Esophagus (tissue), 2 donors: ENCODE measurements around the gene UBE2J2. TPM values are rescaled to one million over a fixed set of nuclear protein-coding genes. Genes with fewer than 3 reads are reported as not detected.
"Not testable (repeated sequence)": the region's sequence is repeated elsewhere in the genome, so short reads cannot be mapped to it uniquely, and the experiment has no call there.

Source experiments
- H3K27ac ChIP-seq, 2 donors: one replicate each; pipeline ENCODE4 v1.5.1; 2013; ENCODE audit warnings: low read depth in 2 of 2, mild to moderate bottlenecking in 2 of 2, inconsistent platforms in 1 of 2, low read length in 1 of 2, moderate library complexity in 1 of 2
- H3K27me3 ChIP-seq, 2 donors: one replicate each; pipeline ENCODE4 v1.6.1; 2013; ENCODE audit warnings: low read length in 2 of 2, control low read depth in 1 of 2, mild to moderate bottlenecking in 1 of 2; ENCODE audit not compliant: insufficient read depth in 2 of 2, control insufficient read depth in 1 of 2
- H3K36me3 ChIP-seq, 2 donors: one replicate each; pipeline ENCODE4 v1.6.1; 2013; ENCODE audit warnings: low read length in 1 of 2; ENCODE audit not compliant: control insufficient read depth in 2 of 2, insufficient read depth in 2 of 2
- H3K4me1 ChIP-seq, 2 donors: one replicate each; pipeline ENCODE4 v1.6.1; 2013; ENCODE audit warnings: low read length in 1 of 2; ENCODE audit not compliant: control insufficient read depth in 2 of 2, insufficient read depth in 2 of 2
- H3K4me3 ChIP-seq, 2 donors: one replicate each; pipeline ENCODE4 v1.5.1; 2013; ENCODE audit warnings: low read length in 2 of 2, mild to moderate bottlenecking in 2 of 2, low read depth in 1 of 2, moderate library complexity in 1 of 2
- H3K9me3 ChIP-seq, 2 donors: one replicate each; pipeline ENCODE4 v1.6.1; 2013; ENCODE audit warnings: mild to moderate bottlenecking in 2 of 2, low read depth in 1 of 2, low read length in 1 of 2, moderate library complexity in 1 of 2; ENCODE audit not compliant: control insufficient read depth in 2 of 2, insufficient read depth in 1 of 2
- WGBS, 2 donors: extraction: QIAGEN DNeasy Blood & Tissue Kit; methylation state at CpG; one replicate each; pipeline ENCODE4 v1.1.7; 2013; 5-methylcytosine and 5-hydroxymethylcytosine counted together
- polyA plus RNA-seq, 2 donors: library from polyadenylated mRNA; stranded (reverse); fragments of 200-250 nt; gene quantifications; one replicate each; pipeline ENCODE4 v1.2.3, GENCODE V29; 2013
- donor health status: healthy with polysubstance abuse.
- donor health status: Bipolar disorder and iron deficiency.

UBE2J2 gene
- polyA plus RNA-seq, 2 donors, result 38.2 to 40.9 TPM

- H3K4me3 ChIP-seq, H3K9me3 ChIP-seq, H3K4me1 ChIP-seq, H3K27me3 ChIP-seq, H3K36me3 ChIP-seq, H3K27ac ChIP-seq: not testable (repeated sequence)
- WGBS, 2 donors, result 88 to 90% methylated on average over 21 of the region's 21 CpGs
These were observed 25.4 kb downstream of the UBE2J2 start for GRCh38 chr1:1248009-1248913.

DNA sequence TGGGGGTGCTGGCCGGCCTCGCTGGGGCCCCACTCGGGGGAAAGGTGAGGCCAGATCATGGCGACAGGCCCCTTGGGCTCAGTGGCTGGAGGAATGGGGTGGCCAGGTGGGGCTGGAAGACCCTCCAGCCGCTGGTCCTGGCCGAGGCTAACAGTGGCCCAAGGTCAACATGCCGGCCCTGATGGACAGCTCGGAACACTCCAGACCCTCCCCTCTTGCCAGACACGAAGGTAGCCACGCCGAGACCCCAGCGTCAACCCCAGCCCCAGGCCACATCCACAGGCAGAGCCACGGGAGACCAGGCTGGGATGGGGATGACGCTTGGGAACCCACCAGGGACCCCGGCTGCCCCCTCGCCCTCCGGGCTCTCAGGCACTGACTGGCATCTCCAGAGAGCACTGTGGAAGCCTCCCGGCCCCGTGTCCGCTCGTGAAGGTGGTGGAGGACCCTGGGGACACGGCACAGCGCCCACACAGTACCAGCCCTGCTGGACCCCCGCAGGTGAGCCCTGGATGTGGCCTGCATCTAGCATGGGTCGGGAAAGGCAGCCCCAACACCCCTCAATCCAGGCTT is 26.2 kb downstream of the UBE2J2 start:
- Histone ChIP-seq H3K36me3 (no peaks in the 10 kb centered on the region), H3K27me3 (peaks cover 0 to 6% of the 10 kb centered on the region in 2 donors), H3K27ac (no peak overlapping the region), H3K4me3 (no peak overlapping the region), H3K4me1 (peaks cover 2 to 5% of the 10 kb centered on the region in 2 donors), H3K9me3 (no peaks in the 10 kb centered on the region)
- 59 to 65% methylated on average over 23 to 25 of the region's 25 CpGs for WGBS, 2 donors

DNA sequence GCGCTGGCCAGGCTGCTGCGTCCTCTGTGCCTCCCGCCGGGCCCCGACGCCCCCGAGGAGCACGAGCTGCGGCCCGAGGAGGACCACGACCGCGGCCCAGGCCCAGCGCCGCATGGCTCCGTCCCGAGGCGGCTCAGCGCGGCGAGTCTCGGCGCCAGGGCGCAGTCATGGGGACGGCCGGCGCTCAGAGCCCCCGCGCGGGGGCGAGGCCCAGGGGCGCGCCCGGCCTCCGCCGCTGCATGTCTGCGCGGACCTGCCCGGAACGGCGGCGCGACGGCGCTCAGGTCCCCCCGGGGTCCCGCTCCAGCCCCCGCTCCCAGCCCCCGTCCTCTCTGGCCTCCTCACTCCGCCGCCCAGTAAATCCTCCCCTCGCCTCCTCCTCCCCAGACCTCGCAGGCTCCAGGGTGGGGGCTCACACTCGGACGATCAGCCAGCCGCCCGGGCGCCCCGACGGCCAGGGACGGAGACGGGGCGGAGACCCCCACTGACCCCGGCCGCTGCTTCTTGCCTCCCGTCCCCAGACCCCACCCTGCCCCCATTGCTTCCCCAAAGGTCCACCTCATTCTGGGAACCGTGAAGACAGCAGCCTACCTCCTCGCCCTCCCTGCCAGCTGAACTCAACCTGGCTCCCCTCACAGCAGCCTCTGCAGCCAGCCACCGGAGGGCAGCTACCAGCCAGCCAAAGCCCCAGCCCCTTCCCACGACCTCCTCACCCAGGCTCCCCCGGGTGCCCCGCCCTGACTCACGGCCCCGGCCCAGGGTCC is 26.9 kb downstream of the UBE2J2 start, which contains the start of gene C1QTNF12:
Gene C1QTNF12 (minus strand): TSS at position 146 of the 764 bp plus-strand sequence. CDS start 32 bp downstream, at position 114.
- WGBS, 2 donors, result 4 to 5% methylated on average over 39 to 74 of the region's 74 CpGs
- H3K27me3 ChIP-seq, result peaks cover 0 to 6% of the 10 kb centered on the region in 2 donors
- H3K9me3 ChIP-seq, result no peaks in the 10 kb centered on the region
- H3K27ac ChIP-seq, result no peak within 1 kb of the TSS
- no peaks in the 10 kb centered on the region for H3K36me3 ChIP-seq
- peaks cover 2 to 5% of the 10 kb centered on the region in 2 donors for H3K4me1 ChIP-seq
- no peak within 1 kb of the TSS for H3K4me3 ChIP-seq

GRCh38 chr1:1245817-1246576 is 27.7 kb downstream of the UBE2J2 start:
- Histone ChIP-seq H3K27me3 (peaks cover 0 to 6% of the 10 kb centered on the region in 2 donors), H3K4me3 (no peak overlapping the region), H3K36me3 (no peaks in the 10 kb centered on the region), H3K27ac (no peak overlapping the region), H3K4me1 (peaks cover 2 to 6% of the 10 kb centered on the region in 2 donors), H3K9me3 (peaks cover 0 to 3% of the 10 kb centered on the region in 2 donors)
- WGBS, 2 donors, result 35 to 42% methylated on average over 30 to 45 of the region's 45 CpGs

GRCh38 chr1:1245178-1245816 is 28.4 kb downstream of the UBE2J2 start:
- peaks cover 0 to 3% of the 10 kb centered on the region in 2 donors for H3K9me3 ChIP-seq
- no peak overlapping the region for H3K4me3 ChIP-seq
- 64 to 78% methylated on average over 21 to 22 of the region's 23 CpGs for WGBS, 2 donors
- no peak overlapping the region for H3K27ac ChIP-seq
- no peaks in the 10 kb centered on the region for H3K36me3 ChIP-seq
- peaks cover 4 to 5% of the 10 kb centered on the region in 2 donors for H3K4me1 ChIP-seq
- peaks cover 0 to 6% of the 10 kb centered on the region in 2 donors for H3K27me3 ChIP-seq

GRCh38 chr1:1244192-1244811 is 29.4 kb downstream of the UBE2J2 start:
- Histone ChIP-seq H3K27ac (no peak overlapping the region), H3K36me3 (no peaks in the 10 kb centered on the region), H3K4me3 (no peak overlapping the region), H3K27me3 (peaks cover 0 to 11% of the 10 kb centered on the region in 2 donors), H3K4me1 (peaks cover 4 to 11% of the 10 kb centered on the region in 2 donors), H3K9me3 (peaks cover 0 to 3% of the 10 kb centered on the region in 2 donors)
- WGBS, 2 donors, result 68 to 69% methylated on average over 25 to 30 of the region's 30 CpGs

DNA sequence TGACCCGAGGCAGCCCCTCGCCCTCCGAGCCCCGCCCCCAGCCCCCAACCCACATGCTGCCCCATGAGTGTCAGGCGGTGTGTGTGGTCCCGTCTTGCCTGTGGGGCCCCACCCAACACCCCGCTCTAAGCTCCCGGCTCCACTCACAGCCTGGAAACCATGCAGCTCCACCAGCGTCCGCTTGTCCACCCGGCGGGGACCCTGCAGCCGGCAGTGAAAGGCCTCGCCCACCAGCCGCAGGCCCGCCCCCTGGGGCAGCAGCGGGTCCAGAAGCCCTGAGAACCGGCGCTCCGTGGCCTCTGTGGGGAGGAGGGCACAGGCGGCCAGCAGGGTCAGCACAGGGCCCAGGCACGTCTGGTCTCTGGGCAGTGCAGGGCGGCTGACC is 29.9 kb downstream of the UBE2J2 start:
- no peak overlapping the region for H3K4me3 ChIP-seq
- H3K27me3 ChIP-seq, result peaks cover 0 to 11% of the 10 kb centered on the region in 2 donors
- H3K9me3 ChIP-seq, result peaks cover 0 to 5% of the 10 kb centered on the region in 2 donors
- H3K27ac ChIP-seq, result no peak overlapping the region
- peaks cover 4 to 12% of the 10 kb centered on the region in 2 donors for H3K4me1 ChIP-seq
- WGBS, 2 donors, result 60 to 63% methylated on average over 23 of the region's 23 CpGs
- H3K36me3 ChIP-seq, result no peaks in the 10 kb centered on the region

GRCh38 chr1:1243266-1243660 is 30.4 kb downstream of the UBE2J2 start:
- H3K4me1 ChIP-seq, result peaks cover 4 to 15% of the 10 kb centered on the region in 2 donors
- no peak overlapping the region for H3K27ac ChIP-seq
- 87 to 92% methylated on average over 22 to 23 of the region's 23 CpGs for WGBS, 2 donors
- H3K36me3 ChIP-seq, result no peaks in the 10 kb centered on the region
- peaks cover 0 to 11% of the 10 kb centered on the region in 2 donors for H3K27me3 ChIP-seq
- H3K9me3 ChIP-seq, result peaks cover 0 to 5% of the 10 kb centered on the region in 2 donors
- H3K4me3 ChIP-seq, result no peak overlapping the region
